B cell (primary cell): ENCODE results near the gene SRSF6. TPM values are rescaled to one million over a fixed set of nuclear protein-coding genes. Genes with fewer than 3 reads are reported as not detected.

ENCODE experiments used
- ATAC-seq: fragments of 200-7000 bp; cut with Tn5 transposase; one replicate; pipeline ENCODE4 v1.10.0; 2021; ENCODE audit warnings: low read depth, mild to moderate bottlenecking, moderate number of reproducible peaks, moderate library complexity
- CTCF ChIA-PET: fragments of 350-600 bp; sonication (Branson Sonifier 250); formaldehyde crosslinking; loops from one replicate; lab custom pipeline; 2021; ENCODE audit warnings: antibody characterized with exemption, inconsistent platforms; lab: Charles Lee
- POLR2A ChIA-PET: fragments of 350-600 bp; sonication (Branson Sonifier 250); formaldehyde crosslinking; loops from one replicate; lab custom pipeline; 2021; ENCODE audit warnings: antibody characterized with exemption; lab: Charles Lee
- DNase-seq: peaks from one replicate; pipeline ENCODE4 v3.0.0; 2013
- H2AFZ ChIP-seq: 2 replicates; pipeline ENCODE4 v1.6.1; 2012; ENCODE audit warnings: mild to moderate bottlenecking, low read depth, low read length; ENCODE audit not compliant: insufficient read depth, poor library complexity, severe bottlenecking
- H3K27ac ChIP-seq, 2 donors: 1 replicate in 1 of 2; 2 replicates in 1 of 2; pipeline ENCODE4 v1.5.1; 2012 to 2013; ENCODE audit warnings: low read length in 2 of 2, mild to moderate bottlenecking in 2 of 2, moderate library complexity in 1 of 2
- H3K27me3 ChIP-seq, 4 experiments: fragments of 200-600 bp in 1 of 4; sonication (generic) in 1 of 4; replicated peaks in 1 of 4; 1 replicate in 2 of 4; 2 replicates in 2 of 4; pipeline versions ENCODE4 v1.6.1 to v1.7.0; 2013 to 2016; ENCODE audit warnings: low read length in 3 of 4, mild to moderate bottlenecking in 2 of 4, mixed read lengths in 1 of 4, moderate library complexity in 1 of 4; ENCODE audit not compliant: insufficient read depth in 4 of 4, control insufficient read depth in 3 of 4; ENCODE audit errors: control extremely low read depth in 1 of 4
- H3K36me3 ChIP-seq, 2 experiments: replicated peaks in 1 of 2; 1 replicate in 1 of 2; 2 replicates in 1 of 2; pipeline versions ENCODE4 v1.6.1 to v1.7.1; 2013; ENCODE audit warnings: low read length in 1 of 2; ENCODE audit not compliant: insufficient read depth in 2 of 2, control insufficient read depth in 1 of 2; ENCODE audit errors: control extremely low read depth in 1 of 2, extremely low read depth in 1 of 2
- H3K4me1 ChIP-seq, 2 donors: fragments of 200-600 bp in 1 of 2; sonication (generic) in 1 of 2; 1 replicate in 1 of 2; 2 replicates in 1 of 2; pipeline versions ENCODE4 v1.5.1 to v1.6.1; 2013 to 2017; ENCODE audit warnings: low read length in 2 of 2; ENCODE audit not compliant: control insufficient read depth in 2 of 2, insufficient read depth in 2 of 2
- H3K4me2 ChIP-seq: replicated peaks from 2 replicates; pipeline ENCODE3; 2012; ENCODE audit warnings: mild to moderate bottlenecking, low read depth, low read length; ENCODE audit not compliant: poor library complexity, severe bottlenecking
- H3K4me3 ChIP-seq, 5 experiments: fragments of 200-600 bp in 1 of 5; sonication (generic) in 1 of 5; 1 replicate in 3 of 5; 2 replicates in 2 of 5; pipeline versions ENCODE4 v1.5.1 to v1.7.0; 2011 to 2016; ENCODE audit warnings: low read length in 4 of 5, mild to moderate bottlenecking in 4 of 5, low read depth in 2 of 5, control low read depth in 1 of 5, moderate library complexity in 1 of 5; ENCODE audit not compliant: insufficient read depth in 1 of 5; ENCODE audit errors: control extremely low read depth in 1 of 5, extremely low read depth in 1 of 5
- H3K79me2 ChIP-seq: fragments of 200-600 bp; sonication (generic); one replicate; pipeline ENCODE4 v1.6.0; 2016; ENCODE audit warnings: low read length; ENCODE audit not compliant: control insufficient read depth, insufficient read depth
- H3K9ac ChIP-seq: fragments of 200-600 bp; sonication (generic); 2 replicates; pipeline ENCODE4 v1.6.1; 2017; ENCODE audit warnings: mild to moderate bottlenecking, low read length, moderate library complexity
- H3K9me3 ChIP-seq, 3 donors: one replicate each; pipeline versions ENCODE4 v1.6.1 to v1.7.1; 2013; ENCODE audit warnings: low read length in 2 of 3; ENCODE audit not compliant: control insufficient read depth in 2 of 3, insufficient read depth in 1 of 3; ENCODE audit errors: control extremely low read depth in 1 of 3
- H4K20me1 ChIP-seq: 2 replicates; pipeline ENCODE4 v1.6.0; 2012; ENCODE audit warnings: mild to moderate bottlenecking, low read length; ENCODE audit not compliant: insufficient read depth, control insufficient read depth, poor library complexity, severe bottlenecking
- H3K27ac Mint-ChIP-seq: one replicate; pipeline ENCODE4 v1.8.0; 2021; ENCODE audit warnings: mixed read lengths
- H3K27me3 Mint-ChIP-seq: one replicate; pipeline ENCODE4 v1.8.0; 2021; ENCODE audit warnings: mixed read lengths
- H3K4me1 Mint-ChIP-seq: one replicate; pipeline ENCODE4 v1.8.0; 2021; ENCODE audit warnings: mixed read lengths
- H3K4me3 Mint-ChIP-seq: one replicate; pipeline ENCODE4 v1.8.0; 2021; ENCODE audit warnings: mixed read lengths
- H3K9me3 Mint-ChIP-seq: one replicate; pipeline ENCODE4 v1.8.0; 2022; ENCODE audit warnings: mixed read lengths; ENCODE audit not compliant: insufficient read depth
- CTCF ChIP-seq: fragments of 200-600 bp; IDR thresholded peaks from one replicate; pipeline ENCODE4 v1.8.0; 2022; ENCODE audit warnings: antibody characterized with exemption, mild to moderate bottlenecking
- EZH2 ChIP-seq: IDR thresholded peaks from 2 replicates; pipeline ENCODE4 v1.6.1; 2012; ENCODE audit warnings: borderline replicate concordance, low read depth, mild to moderate bottlenecking, moderate library complexity, low read length; ENCODE audit not compliant: insufficient read depth, poor library complexity, severe bottlenecking
- WGBS: methylation state at CpG from one replicate; pipeline ENCODE4 v1.1.5; 2013; ENCODE audit warnings: missing lambda C conversion rate; ENCODE audit not compliant: insufficient coverage; 5-methylcytosine and 5-hydroxymethylcytosine counted together
- intact Hi-C: fragments of 100-400 bp; cut with micrococcal nuclease; formaldehyde crosslinking; loops from one replicate; pipeline ENCODE4 v1.10.0; 2022
- polyA plus RNA-seq: library from polyadenylated mRNA; depleted of rRNA; stranded (reverse); fragments of >200 nt; gene quantifications from 2 replicates; pipeline ENCODE4 v1.2.3, GENCODE V29; 2012
- total RNA-seq, 2 donors: library from RNA; stranded (reverse); fragments of 120-200 nt in 1 of 2; gene quantifications; 1 replicate in 1 of 2; 2 replicates in 1 of 2; pipeline versions ENCODE4 v1.2.3 to v1.2.4, GENCODE V29; 2013 to 2022

SRSF6 gene
- total and polyA plus RNA-seq, 2 donors (not counting 1 experiment from before 2014, with no cell fraction given): 201 to 296 TPM

GRCh38 chr20:43448748-43449535 lies 8.8 kb upstream of the SRSF6 start:
- peaks cover 0 to 3% of the 10 kb centered on the region in 2 donors for H3K4me1 ChIP-seq
- H3K36me3 ChIP-seq: no peaks in the 10 kb centered on the region
- peaks cover 0 to 18% (median 4%) of the 10 kb centered on the region in 4 experiments for H3K27me3 ChIP-seq
- ATAC-seq: peak; percentile 53
- no peak overlapping the region for H3K4me3 ChIP-seq
- no peak overlapping the region for H3K4me2 ChIP-seq
- H3K27ac ChIP-seq: no peak overlapping the region
- no peaks in the 10 kb centered on the region for H3K9me3 Mint-ChIP-seq
- peak; percentile 68 for DNase-seq
- intact Hi-C loops: loop anchor here (1.0 to 5.0 kb wide), 5 partner anchors 58 to 742 kb away; partner anchors contain the start of gene L3MBTL1
- no peak overlapping the region for H3K4me3 Mint-ChIP-seq
- H4K20me1 ChIP-seq: no peaks in the 10 kb centered on the region
- CTCF ChIA-PET: interaction anchor here (0.7 to 2.7 kb wide), 16 partner anchors 8 to 940 kb away, joined by 3 to 26 read pairs (median 4); no protein-coding TSS in a partner anchor
- H3K27ac Mint-ChIP-seq: no peak overlapping the region
- TF ChIP-seq CTCF (peak; percentile 82), EZH2 (no peak)
- WGBS: 9% methylated on average over 5 of the region's 9 CpGs
- H2AFZ ChIP-seq: peak overlapping the region; percentile 31
- H3K27me3 Mint-ChIP-seq: peaks cover 40% of the 10 kb centered on the region
- peaks cover 0 to 7% (median 0%) of the 10 kb centered on the region in 3 donors for H3K9me3 ChIP-seq
- H3K79me2 ChIP-seq: no peaks in the 10 kb centered on the region
- POLR2A ChIA-PET: no interaction called here
- peaks cover 2% of the 10 kb centered on the region for H3K4me1 Mint-ChIP-seq
- no peak overlapping the region for H3K9ac ChIP-seq
